A549 (cell line): Measurements from ENCODE around the gene ACOT7. TPM values are rescaled to one million over a fixed set of nuclear protein-coding genes. Genes with fewer than 3 reads are reported as not detected.

Source experiments
- ATAC-seq, 2 experiments: fragments of 200-7000 bp in 1 of 2; fragments of >200 bp in 1 of 2; cut with Nextera tagmentation in 1 of 2; cut with Tn5 transposase in 1 of 2; 3 replicates each; pipeline versions ENCODE4 v1.8.0 to v1.9.1; 2018 to 2020; ENCODE audit warnings: mild to moderate bottlenecking in 1 of 2, moderate library complexity in 1 of 2
- CTCF ChIA-PET: fragments of 300-600 bp; sonication (Branson Sonifier 250); formaldehyde crosslinking; extraction: SDS; loops from one replicate; lab custom pipeline; 2021; ENCODE audit warnings: antibody characterized with exemption, inconsistent platforms; lab: Yijun Ruan, JAX
- POLR2A ChIA-PET: fragments of 350-600 bp; formaldehyde crosslinking; extraction: SDS; loops from one replicate; lab custom pipeline; 2021; ENCODE audit warnings: antibody characterized with exemption, inconsistent platforms; lab: Yijun Ruan, JAX
- DNase-seq, 2 experiments: peaks; one replicate each; pipeline versions ENCODE4 v3.0.0 to v3.0.0-alpha.2; 2011 to 2016; ENCODE audit warnings: low read depth in 1 of 2, low spot score in 1 of 2
- FAIRE-seq: peaks from 2 replicates; lab custom pipeline; 2011; peaks lifted over from hg19 to GRCh38; lab: Jason Lieb, UNC
- H3K27ac ChIP-seq, 2 experiments: fragments of >200 bp; sonication (Bioruptor Twin); formaldehyde crosslinking; 3 replicates each; pipeline ENCODE4 v1.5.1; 2016 to 2017
- H3K4me1 ChIP-seq: fragments of >200 bp; sonication (Bioruptor Twin); formaldehyde crosslinking; 3 replicates; pipeline ENCODE4 v1.6.1; 2016
- H3K4me2 ChIP-seq: fragments of >200 bp; sonication (Bioruptor Twin); formaldehyde crosslinking; 3 replicates; pipeline ENCODE4 v1.6.1; 2016
- H3K4me3 ChIP-seq: fragments of >200 bp; sonication (Bioruptor Twin); formaldehyde crosslinking; 3 replicates; pipeline ENCODE4 v1.5.1; 2016
- H3K9me3 ChIP-seq: fragments of >200 bp; sonication (Bioruptor Twin); formaldehyde crosslinking; 3 replicates; pipeline ENCODE4 v1.6.1; 2016
- ATOH8 ChIP-seq: fragments of 250-450 bp; sonication (Bioruptor Pico); IDR thresholded peaks from 2 replicates; pipeline ENCODE4 v1.5.0; 2020; ENCODE audit warnings: low read depth, mild to moderate bottlenecking, moderate library complexity
- CBX8 ChIP-seq: fragments of 200-600 bp; sonication (generic); IDR thresholded peaks from 2 replicates; pipeline ENCODE4 v1.6.1; 2016
- CEBPB ChIP-seq, 2 experiments: fragments of >200 bp in 1 of 2; sonication (Bioruptor Twin) in 1 of 2; formaldehyde crosslinking in 1 of 2; IDR thresholded peaks; 2 replicates each; pipeline ENCODE4 v1.6.1; 2012 to 2016
- E2F6 ChIP-seq: IDR thresholded peaks from 2 replicates; pipeline ENCODE4 v1.6.1; 2012; ENCODE audit warnings: low read depth, borderline replicate concordance
- EP300 ChIP-seq, 2 experiments: fragments of >200 bp; sonication (Bioruptor Twin); formaldehyde crosslinking; IDR thresholded peaks; 2 replicates in 1 of 2; 3 replicates in 1 of 2; pipeline ENCODE4 v1.6.1; 2016 to 2017
- HDAC2 ChIP-seq: fragments of 200-600 bp; sonication (generic); IDR thresholded peaks from 2 replicates; pipeline ENCODE4 v1.6.1; 2016
- HOXB5 ChIP-seq: fragments of 250-450 bp; sonication (Bioruptor Pico); IDR thresholded peaks from 2 replicates; pipeline ENCODE4 v1.5.0; 2020; ENCODE audit warnings: mild to moderate bottlenecking, moderate library complexity
- KDM1A ChIP-seq: fragments of 200-600 bp; sonication (generic); IDR thresholded peaks from 2 replicates; pipeline ENCODE4 v1.6.1; 2016; ENCODE audit warnings: low read depth, mild to moderate bottlenecking
- MYC ChIP-seq: IDR thresholded peaks from 2 replicates; pipeline ENCODE4 v1.6.1; 2012; ENCODE audit warnings: mild to moderate bottlenecking, inconsistent platforms, low read length, improper control_type of control experiment, borderline replicate concordance
- NFE2L2 ChIP-seq: fragments of 150-350 bp; conservative IDR thresholded peaks from 2 replicates; pipeline ENCODE4 v1.6.1; 2014; ENCODE audit warnings: low read length
- NR3C1 ChIP-seq: fragments of >200 bp; sonication (Bioruptor Twin); formaldehyde crosslinking; IDR thresholded peaks from 3 replicates; pipeline ENCODE4 v1.6.1; 2017
- PHF8 ChIP-seq: fragments of 200-600 bp; sonication (generic); IDR thresholded peaks from 2 replicates; pipeline ENCODE4 v1.6.1; 2016; ENCODE audit warnings: low read depth, mild to moderate bottlenecking, antibody characterized with exemption, moderate library complexity, borderline replicate concordance
- POLR2A ChIP-seq: IDR thresholded peaks from 2 replicates; pipeline ENCODE4 v1.6.1; 2012; ENCODE audit warnings: mild to moderate bottlenecking, low read length
- POLR2AphosphoS2 ChIP-seq: conservative IDR thresholded peaks from 2 replicates; pipeline ENCODE4 v1.6.1; 2012; ENCODE audit warnings: low read length, improper control_type of control experiment, inconsistent platforms
- RFX5 ChIP-seq: fragments of 450-650 bp; IDR thresholded peaks from 2 replicates; pipeline ENCODE4 v1.7.1; 2014; ENCODE audit warnings: antibody characterized with exemption, mild to moderate bottlenecking, moderate library complexity
- TP53 ChIP-seq: fragments of 250-450 bp; sonication (Bioruptor Pico); IDR thresholded peaks from 2 replicates; pipeline ENCODE4 v1.5.0; 2021; ENCODE audit warnings: mild to moderate bottlenecking, moderate library complexity
- ZC3H11A ChIP-seq: fragments of 450-650 bp; IDR thresholded peaks from 2 replicates; pipeline ENCODE4 v1.6.1; 2014; ENCODE audit warnings: antibody characterized with exemption, mild to moderate bottlenecking
- ZFP36 ChIP-seq: fragments of 450-650 bp; IDR thresholded peaks from 2 replicates; pipeline ENCODE4 v1.6.1; 2014; ENCODE audit warnings: borderline replicate concordance; ENCODE audit not compliant: partially characterized antibody
- WGBS: methylation state at CpG from one replicate; pipeline ENCODE4 v1.1.6; 2017; ENCODE audit errors: missing lambda C conversion rate; 5-methylcytosine and 5-hydroxymethylcytosine counted together
- polyA plus RNA-seq, 4 experiments: library from polyadenylated mRNA; depleted of rRNA in 3 of 4; stranded (reverse); fragments of >200 nt; fragmentation: RNase III in 1 of 4; extraction: RNeasy Plus Mini Kit Qiagen cat#74134 plus additional on column Dnase treatment in 1 of 4; gene quantifications; 2 replicates in 3 of 4; 3 replicates in 1 of 4; pipeline ENCODE4 v1.2.3, GENCODE V29; 2011 to 2017
- TF ChIP-seq, protein P1 (sequence below): fragments of 450-650 bp; IDR thresholded peaks from 2 replicates; pipeline ENCODE4 v1.6.1; 2014; ENCODE audit warnings: antibody characterized with exemption

ACOT7 gene
- polyA plus RNA-seq, 2 of the 4 experiments (the other 2 are of a cell fraction): 48.0 to 49.6 TPM

GRCh38 chr1:6412896-6413295 is 19.3 kb upstream of the ACOT7 start:
- FAIRE-seq: no peak
- no peaks in the 10 kb centered on the region for H3K9me3 ChIP-seq
- ChIA-PET POLR2A (no interaction called here), CTCF (interaction anchor here (0.6 to 34.5 kb wide), 9 partner anchors 8 to 168 kb away, joined by 3 to 575 read pairs (median 5); partner anchors contain the start of gene HES3)
- H3K27ac ChIP-seq: peak overlapping the region; percentile 37 to 60; a peak in 5 of 6 replicates
- peak; percentile 16 to 55; a peak in 5 of 6 replicates for ATAC-seq
- no peak for TF ChIP-seq PHF8
- no peak for TF ChIP-seq RFX5
- TF ChIP-seq HOXB5 (CRISPR knock-in tag): no peak
- no peak for TF ChIP-seq POLR2AphosphoS2
- no peak for TF ChIP-seq ZFP36
- TF ChIP-seq TP53: no peak
- no peak for TF ChIP-seq POLR2A
- TF ChIP-seq HDAC2: no peak
- TF ChIP-seq ATOH8 (CRISPR knock-in tag): no peak
- TF ChIP-seq, protein P1, sequence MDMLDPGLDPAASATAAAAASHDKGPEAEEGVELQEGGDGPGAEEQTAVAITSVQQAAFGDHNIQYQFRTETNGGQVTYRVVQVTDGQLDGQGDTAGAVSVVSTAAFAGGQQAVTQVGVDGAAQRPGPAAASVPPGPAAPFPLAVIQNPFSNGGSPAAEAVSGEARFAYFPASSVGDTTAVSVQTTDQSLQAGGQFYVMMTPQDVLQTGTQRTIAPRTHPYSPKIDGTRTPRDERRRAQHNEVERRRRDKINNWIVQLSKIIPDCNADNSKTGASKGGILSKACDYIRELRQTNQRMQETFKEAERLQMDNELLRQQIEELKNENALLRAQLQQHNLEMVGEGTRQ: no peak
- 8% methylated on average over 6 of the region's 6 CpGs for WGBS
- H3K4me1 ChIP-seq: peaks cover 42% of the 10 kb centered on the region
- peak overlapping the region; percentile 55 for H3K4me2 ChIP-seq
- DNase-seq: peak in 1 of 2 experiments; percentile 38
- no peak overlapping the region for H3K4me3 ChIP-seq

GRCh38 chr1:6410248-6410893 is 16.8 kb upstream of the ACOT7 start:
- no peak for ATAC-seq
- no peak for DNase-seq
- H3K4me2 ChIP-seq: peak overlapping the region; percentile 15; the same call in 1 of the 3 replicates
- H3K4me1 ChIP-seq: peaks cover 37% of the 10 kb centered on the region
- ChIA-PET POLR2A (no interaction called here), CTCF (interaction anchor here (0.7 to 34.5 kb wide), 7 partner anchors 9 to 236 kb away, joined by 3 to 575 read pairs (median 3); no protein-coding TSS in a partner anchor)
- TF ChIP-seq KDM1A: no peak
- TF ChIP-seq CEBPB (IDR thresholded peaks at IDR 0.05): peak; percentile 28 to 60; a peak in 3 of 4 replicates
- no peak overlapping the region for H3K4me3 ChIP-seq
- WGBS: 73% methylated on average over 13 of the region's 13 CpGs
- H3K27ac ChIP-seq: no peak overlapping the region
- no peaks in the 10 kb centered on the region for H3K9me3 ChIP-seq
- no peak for FAIRE-seq

- no peak for DNase-seq
- ChIA-PET CTCF (interaction anchor here (0.7 to 34.5 kb wide), 4 partner anchors 42 to 237 kb away, joined by 3 to 575 read pairs (median 26); no protein-coding TSS in a partner anchor), POLR2A (no interaction called here)
- TF ChIP-seq EP300 (IDR thresholded peaks at IDR 0.05) (no peak), NFE2L2 (no peak), CBX8 (no peak), MYC (no peak), NR3C1 (no peak), E2F6 (no peak), ZC3H11A (no peak)
- TF ChIP-seq, protein P1: no peak
- no peak for FAIRE-seq
- Histone ChIP-seq H3K4me3 (no peak overlapping the region), H3K27ac (no peak overlapping the region), H3K4me1 (peaks cover 31% of the 10 kb centered on the region), H3K9me3 (no peaks in the 10 kb centered on the region), H3K4me2 (no peak overlapping the region)
- 88% methylated on average over 6 of the region's 6 CpGs for WGBS
- no peak for ATAC-seq
Measured at GRCh38 chr1:6409733-6410132, 16.2 kb upstream of the ACOT7 start.
